ENCODE results near the gene REPS2.

Gene REPS2

GRCh38 chrX:17047224-17047623 lies 100.8 kb downstream of the REPS2 start:
- peaks cover 0 to 19% of the 10 kb centered on the region in 2 experiments for H3K27me3 ChIP-seq (ENCODE audit: control insufficient read depth in 1 of 2, insufficient read depth in 1 of 2, low read length in 2 of 2)
- WGBS = 80% methylated on average over 7 of the region's 7 CpGs
- no peak overlapping the region for H3K14ac ChIP-seq (ENCODE audit: low read length in 2 of 2)
- H3K4me1 ChIP-seq (ENCODE audit: control insufficient read depth, insufficient read depth, low read depth, low read length) = no peaks in the 10 kb centered on the region
- H3K27ac ChIP-seq (ENCODE audit: low read length, poor library complexity, severe bottlenecking) = no peak overlapping the region
- no peak overlapping the region for H4K91ac ChIP-seq (ENCODE audit: low read length)
- H3K9me3 ChIP-seq (ENCODE audit: control insufficient read depth, low read length) = no peaks in the 10 kb centered on the region
- no peak overlapping the region for H3K9ac ChIP-seq (ENCODE audit: low read length)
- no peak overlapping the region for H3K4ac ChIP-seq (ENCODE audit: low read depth in 1 of 2, low read length in 2 of 2)
- no peak overlapping the region for H3K18ac ChIP-seq (ENCODE audit: low read depth in 1 of 2, low read length in 2 of 2)
- H3K36me3 ChIP-seq (ENCODE audit: control insufficient read depth in 1 of 2, insufficient read depth in 2 of 2, low read depth in 1 of 2, low read length in 2 of 2) = no peaks in the 10 kb centered on the region
- H2BK120ac ChIP-seq (ENCODE audit: low read depth, low read length) = no peak overlapping the region
- no peak overlapping the region for H2BK15ac ChIP-seq (ENCODE audit: low read depth, poor library complexity, severe bottlenecking)
- no peak overlapping the region for H3K23ac ChIP-seq (ENCODE audit: low read length in 2 of 2)
- no peak overlapping the region for H2BK12ac ChIP-seq (ENCODE audit: low read length in 2 of 2)
- no peak overlapping the region for H3K4me3 ChIP-seq (ENCODE audit: insufficient read depth in 1 of 2, low read depth in 1 of 2, low read length in 2 of 2)
- DNase-seq = no peak
- no peaks in the 10 kb centered on the region for H3K79me1 ChIP-seq (replicated peaks; ENCODE audit: low read length, poor library complexity, severe bottlenecking)
- no peak overlapping the region for H3K4me2 ChIP-seq (ENCODE audit: low read length, poor library complexity, severe bottlenecking)
- H2BK5ac ChIP-seq (ENCODE audit: low read depth, low read length, poor library complexity, severe bottlenecking) = no peak overlapping the region
- H4K8ac ChIP-seq (ENCODE audit: low read length) = no peak overlapping the region
- no peak overlapping the region for H2AFZ ChIP-seq (ENCODE audit: low read depth, low read length)
- no peak overlapping the region for H2AK5ac ChIP-seq (ENCODE audit: low read length, severe bottlenecking)

GRCh38 chrX:17052210-17052609 lies 105.8 kb downstream of the REPS2 start:
- H3K9ac ChIP-seq (ENCODE audit: low read length) = no peak overlapping the region
- no peaks in the 10 kb centered on the region for H3K9me3 ChIP-seq (ENCODE audit: control insufficient read depth, low read length)
- H4K8ac ChIP-seq (ENCODE audit: low read length) = no peak overlapping the region
- no peak overlapping the region for H3K23ac ChIP-seq (ENCODE audit: low read length in 2 of 2)
- no peak overlapping the region for H3K18ac ChIP-seq (ENCODE audit: low read depth in 1 of 2, low read length in 2 of 2)
- no peaks in the 10 kb centered on the region for H3K79me1 ChIP-seq (replicated peaks; ENCODE audit: low read length, poor library complexity, severe bottlenecking)
- no peak overlapping the region for H2BK15ac ChIP-seq (ENCODE audit: low read depth, poor library complexity, severe bottlenecking)
- DNase-seq = no peak
- H3K36me3 ChIP-seq (ENCODE audit: control insufficient read depth in 1 of 2, insufficient read depth in 2 of 2, low read depth in 1 of 2, low read length in 2 of 2) = no peaks in the 10 kb centered on the region
- no peak overlapping the region for H2BK5ac ChIP-seq (ENCODE audit: low read depth, low read length, poor library complexity, severe bottlenecking)
- H3K4me2 ChIP-seq (ENCODE audit: low read length, poor library complexity, severe bottlenecking) = no peak overlapping the region
- no peak overlapping the region for H2AK5ac ChIP-seq (ENCODE audit: low read length, severe bottlenecking)
- no peak overlapping the region for H4K91ac ChIP-seq (ENCODE audit: low read length)
- H2BK120ac ChIP-seq (ENCODE audit: low read depth, low read length) = no peak overlapping the region
- H3K27ac ChIP-seq (ENCODE audit: low read length, poor library complexity, severe bottlenecking) = no peak overlapping the region
- H3K4ac ChIP-seq (ENCODE audit: low read depth in 1 of 2, low read length in 2 of 2) = no peak overlapping the region
- no peak overlapping the region for H3K4me3 ChIP-seq (ENCODE audit: insufficient read depth in 1 of 2, low read depth in 1 of 2, low read length in 2 of 2)
- H2AFZ ChIP-seq (ENCODE audit: low read depth, low read length) = no peak overlapping the region
- H3K27me3 ChIP-seq (ENCODE audit: control insufficient read depth in 1 of 2, insufficient read depth in 1 of 2, low read length in 2 of 2) = peaks cover 0 to 7% of the 10 kb centered on the region in 2 experiments
- H2BK12ac ChIP-seq (ENCODE audit: low read length in 2 of 2) = no peak overlapping the region
- no peak overlapping the region for H3K14ac ChIP-seq (ENCODE audit: low read length in 2 of 2)
- H3K4me1 ChIP-seq (ENCODE audit: control insufficient read depth, insufficient read depth, low read depth, low read length) = no peaks in the 10 kb centered on the region

- H3K27me3 ChIP-seq (ENCODE audit: control insufficient read depth in 1 of 2, insufficient read depth in 1 of 2, low read length in 2 of 2) = peaks cover 0 to 11% of the 10 kb centered on the region in 2 experiments
- no peaks in the 10 kb centered on the region for H3K9me3 ChIP-seq (ENCODE audit: control insufficient read depth, low read length)
- H3K4me1 ChIP-seq (ENCODE audit: control insufficient read depth, insufficient read depth, low read depth, low read length) = no peaks in the 10 kb centered on the region
- no peak overlapping the region for H3K18ac ChIP-seq (ENCODE audit: low read depth in 1 of 2, low read length in 2 of 2)
- H3K4ac ChIP-seq (ENCODE audit: low read depth in 1 of 2, low read length in 2 of 2) = no peak overlapping the region
- H3K14ac ChIP-seq (ENCODE audit: low read length in 2 of 2) = no peak overlapping the region
- no peaks in the 10 kb centered on the region for H3K79me1 ChIP-seq (replicated peaks; ENCODE audit: low read length, poor library complexity, severe bottlenecking)
- no peak for DNase-seq
- H3K23ac ChIP-seq (ENCODE audit: low read length in 2 of 2) = no peak overlapping the region
- H2AFZ ChIP-seq (ENCODE audit: low read depth, low read length) = no peak overlapping the region
- H3K9ac ChIP-seq (ENCODE audit: low read length) = no peak overlapping the region
- H2BK12ac ChIP-seq (ENCODE audit: low read length in 2 of 2) = no peak overlapping the region
- H2AK5ac ChIP-seq (ENCODE audit: low read length, severe bottlenecking) = no peak overlapping the region
- no peak overlapping the region for H2BK5ac ChIP-seq (ENCODE audit: low read depth, low read length, poor library complexity, severe bottlenecking)
- no peaks in the 10 kb centered on the region for H3K36me3 ChIP-seq (ENCODE audit: control insufficient read depth in 1 of 2, insufficient read depth in 2 of 2, low read depth in 1 of 2, low read length in 2 of 2)
- H4K8ac ChIP-seq (ENCODE audit: low read length) = no peak overlapping the region
- no peak overlapping the region for H3K4me3 ChIP-seq (ENCODE audit: insufficient read depth in 1 of 2, low read depth in 1 of 2, low read length in 2 of 2)
- no peak overlapping the region for H2BK120ac ChIP-seq (ENCODE audit: low read depth, low read length)
- H3K4me2 ChIP-seq (ENCODE audit: low read length, poor library complexity, severe bottlenecking) = no peak overlapping the region
- no peak overlapping the region for H2BK15ac ChIP-seq (ENCODE audit: low read depth, poor library complexity, severe bottlenecking)
- H4K91ac ChIP-seq (ENCODE audit: low read length) = no peak overlapping the region
- WGBS = no CpG with 5 or more reads among the region's 2 CpGs
- H3K27ac ChIP-seq (ENCODE audit: low read length, poor library complexity, severe bottlenecking) = no peak overlapping the region
These were observed 106.3 kb downstream of the REPS2 start for GRCh38 chrX:17052793-17053192.

- H2AFZ ChIP-seq (ENCODE audit: low read depth, low read length) = no peak overlapping the region
- H4K8ac ChIP-seq (ENCODE audit: low read length) = no peak overlapping the region
- H3K4me3 ChIP-seq (ENCODE audit: insufficient read depth in 1 of 2, low read depth in 1 of 2, low read length in 2 of 2) = no peak overlapping the region
- H3K9ac ChIP-seq (ENCODE audit: low read length) = no peak overlapping the region
- H2BK15ac ChIP-seq (ENCODE audit: low read depth, poor library complexity, severe bottlenecking) = no peak overlapping the region
- no peak overlapping the region for H2AK5ac ChIP-seq (ENCODE audit: low read length, severe bottlenecking)
- peaks cover 0 to 11% of the 10 kb centered on the region in 2 experiments for H3K27me3 ChIP-seq (ENCODE audit: control insufficient read depth in 1 of 2, insufficient read depth in 1 of 2, low read length in 2 of 2)
- no peak overlapping the region for H3K4ac ChIP-seq (ENCODE audit: low read depth in 1 of 2, low read length in 2 of 2)
- no peaks in the 10 kb centered on the region for H3K79me1 ChIP-seq (replicated peaks; ENCODE audit: low read length, poor library complexity, severe bottlenecking)
- WGBS = 95% methylated on average over 3 of the region's 5 CpGs
- no peak overlapping the region for H4K91ac ChIP-seq (ENCODE audit: low read length)
- no peak overlapping the region for H3K23ac ChIP-seq (ENCODE audit: low read length in 2 of 2)
- H3K18ac ChIP-seq (ENCODE audit: low read depth in 1 of 2, low read length in 2 of 2) = no peak overlapping the region
- no peak overlapping the region for H2BK120ac ChIP-seq (ENCODE audit: low read depth, low read length)
- no peak overlapping the region for H3K4me2 ChIP-seq (ENCODE audit: low read length, poor library complexity, severe bottlenecking)
- no peaks in the 10 kb centered on the region for H3K9me3 ChIP-seq (ENCODE audit: control insufficient read depth, low read length)
- no peak overlapping the region for H2BK12ac ChIP-seq (ENCODE audit: low read length in 2 of 2)
- no peak overlapping the region for H3K14ac ChIP-seq (ENCODE audit: low read length in 2 of 2)
- H3K36me3 ChIP-seq (ENCODE audit: control insufficient read depth in 1 of 2, insufficient read depth in 2 of 2, low read depth in 1 of 2, low read length in 2 of 2) = no peaks in the 10 kb centered on the region
- no peak overlapping the region for H3K27ac ChIP-seq (ENCODE audit: low read length, poor library complexity, severe bottlenecking)
- DNase-seq = no peak
- H2BK5ac ChIP-seq (ENCODE audit: low read depth, low read length, poor library complexity, severe bottlenecking) = no peak overlapping the region
- H3K4me1 ChIP-seq (ENCODE audit: control insufficient read depth, insufficient read depth, low read depth, low read length) = no peaks in the 10 kb centered on the region
These were observed 107.0 kb downstream of the REPS2 start for GRCh38 chrX:17053502-17053901.

Measured in mesenchymal stem cell (in vitro differentiated cells and primary cell).